Endothelial cell of umbilical vein (primary cell): ENCODE data around the gene MAGEB16. TPM values are rescaled to one million over a fixed set of nuclear protein-coding genes. Genes with fewer than 3 reads are reported as not detected.

Experiments used
- BruUV-seq: library from RNA; stranded (reverse); fragments of 400-500 nt; replicated peaks from 2 replicates; lab custom pipeline; 2021; lab: Mats Ljungman, UMichigan
- CTCF ChIA-PET: fragments of 300-600, 350-600 bp; sonication (Branson Sonifier 250); formaldehyde crosslinking; loops from one replicate; lab custom pipeline; 2021; ENCODE audit warnings: antibody characterized with exemption, inconsistent platforms; lab: Charles Lee
- POLR2A ChIA-PET: fragments of 300-600, 350-600 bp; sonication (Branson Sonifier 250); formaldehyde crosslinking; loops from one replicate; lab custom pipeline; 2021; ENCODE audit warnings: antibody characterized with exemption, inconsistent platforms; lab: Charles Lee
- DNase-seq: peaks from one replicate; pipeline ENCODE4 v3.0.0-alpha.2; 2011; ENCODE audit warnings: low read depth, low spot score
- FAIRE-seq: peaks from 2 replicates; lab custom pipeline; 2011; peaks lifted over from hg19 to GRCh38; lab: Jason Lieb, UNC
- H2AFZ ChIP-seq: 2 replicates; pipeline ENCODE4 v1.6.0; 2012; ENCODE audit warnings: low read depth, low read length, control low read depth, inconsistent platforms
- H3K27ac ChIP-seq: 2 replicates; pipeline ENCODE4 v1.5.1; 2011; ENCODE audit warnings: low read depth, mild to moderate bottlenecking, control low read depth, low read length, moderate library complexity; ENCODE audit not compliant: insufficient read depth
- H3K27me3 ChIP-seq, 2 experiments: 2 replicates each; pipeline versions ENCODE4 v1.6.0 to v1.6.1; 2011; ENCODE audit warnings: low read length in 2 of 2, mixed read lengths in 1 of 2; ENCODE audit not compliant: control insufficient read depth in 2 of 2, insufficient read depth in 2 of 2
- H3K36me3 ChIP-seq, 2 experiments: 2 replicates in 1 of 2; 3 replicates in 1 of 2; pipeline ENCODE4 v1.5.1; 2011; ENCODE audit warnings: low read length in 2 of 2, mild to moderate bottlenecking in 1 of 2, moderate library complexity in 1 of 2; ENCODE audit not compliant: control insufficient read depth in 2 of 2, insufficient read depth in 2 of 2; ENCODE audit errors: extremely low read depth in 1 of 2
- H3K4me1 ChIP-seq: 3 replicates; pipeline ENCODE4 v1.5.1; 2011; ENCODE audit warnings: mild to moderate bottlenecking, low read length; ENCODE audit not compliant: control insufficient read depth, insufficient read depth; ENCODE audit errors: extremely low read depth
- H3K4me2 ChIP-seq: 2 replicates; pipeline ENCODE4 v1.6.1; 2011; ENCODE audit warnings: low read length, control low read depth, mixed read lengths; ENCODE audit not compliant: insufficient read depth
- H3K4me3 ChIP-seq, 3 experiments: fragments of 200-600 bp in 1 of 3; sonication (generic), shearing (Covaris generic) in 1 of 3; replicated peaks in 1 of 3; 2 replicates each; pipeline ENCODE4 v1.5.1; 2011 to 2016; ENCODE audit warnings: control low read depth in 3 of 3, low read length in 3 of 3, mild to moderate bottlenecking in 2 of 3, inconsistent platforms in 1 of 3, low read depth in 1 of 3, moderate library complexity in 1 of 3; ENCODE audit not compliant: insufficient read depth in 1 of 3
- H3K79me2 ChIP-seq: 2 replicates; pipeline ENCODE4 v1.6.0; 2012; ENCODE audit warnings: low read length, inconsistent platforms; ENCODE audit not compliant: control insufficient read depth, insufficient read depth
- H3K9ac ChIP-seq: replicated peaks from 2 replicates; pipeline ENCODE3; 2011; ENCODE audit warnings: low read length, control low read depth; ENCODE audit not compliant: insufficient read depth; ENCODE audit errors: extremely low read depth
- H3K9me1 ChIP-seq: replicated peaks from 3 replicates; pipeline ENCODE4 v1.6.0; 2011; ENCODE audit warnings: mild to moderate bottlenecking, low read length; ENCODE audit not compliant: control insufficient read depth, insufficient read depth; ENCODE audit errors: extremely low read depth
- H3K9me3 ChIP-seq: replicated peaks from 2 replicates; pipeline ENCODE4 v1.5.1; 2012; ENCODE audit warnings: low read length, inconsistent platforms; ENCODE audit not compliant: control insufficient read depth, insufficient read depth
- H4K20me1 ChIP-seq: replicated peaks from 2 replicates; pipeline ENCODE3; 2011; ENCODE audit warnings: mild to moderate bottlenecking, low read length; ENCODE audit not compliant: control insufficient read depth, insufficient read depth; ENCODE audit errors: extremely low read depth
- CTCF ChIP-seq, 2 donors: IDR thresholded peaks; 1 replicate in 1 of 2; 2 replicates in 1 of 2; pipeline ENCODE4 v1.5.1; 2011; ENCODE audit warnings: low read length in 2 of 2, mild to moderate bottlenecking in 2 of 2, moderate library complexity in 2 of 2, control low read depth in 1 of 2, inconsistent platforms in 1 of 2, low read depth in 1 of 2; ENCODE audit not compliant: insufficient read depth in 1 of 2; ENCODE audit errors: extremely low read depth in 1 of 2
- EZH2 ChIP-seq: IDR thresholded peaks from 2 replicates; pipeline ENCODE4 v1.6.1; 2012; ENCODE audit warnings: borderline replicate concordance, low read depth, mild to moderate bottlenecking, moderate library complexity, low read length, inconsistent platforms; ENCODE audit not compliant: severe bottlenecking
- FOS ChIP-seq: IDR thresholded peaks from 2 replicates; pipeline ENCODE4 v1.6.1; 2011; ENCODE audit warnings: mild to moderate bottlenecking, low read length, moderate library complexity, borderline replicate concordance; ENCODE audit not compliant: insufficient read depth
- GATA2 ChIP-seq: IDR thresholded peaks from 2 replicates; pipeline ENCODE4 v1.7.0; 2011; ENCODE audit warnings: low read depth, mild to moderate bottlenecking, moderate library complexity, mixed read lengths, low read length; ENCODE audit not compliant: insufficient read length, insufficient read depth
- JUN ChIP-seq: IDR thresholded peaks from 2 replicates; pipeline ENCODE4 v1.6.1; 2011; ENCODE audit warnings: borderline replicate concordance, low read depth; ENCODE audit not compliant: insufficient read length, insufficient read depth
- MYC ChIP-seq: IDR thresholded peaks from one replicate; pipeline ENCODE4 v1.6.1; 2011; ENCODE audit warnings: mild to moderate bottlenecking, low read depth, low read length
- POLR2A ChIP-seq: IDR thresholded peaks from 2 replicates; pipeline ENCODE4 v1.6.1; 2012; ENCODE audit warnings: low read depth, mild to moderate bottlenecking, control low read depth, low read length
- POLR2AphosphoS5 ChIP-seq: IDR thresholded peaks from 2 replicates; pipeline ENCODE4 v1.6.1; 2012; ENCODE audit warnings: low read depth, mild to moderate bottlenecking, control low read depth, low read length, moderate library complexity; ENCODE audit not compliant: insufficient read depth
- dilution Hi-C: fragments of 300-500 bp; cut with MboI; formaldehyde crosslinking; loops from one replicate; pipeline ENCODE4 v1.15.0; 2019; ENCODE audit warnings: low sequenced_read_pairs; ENCODE audit not compliant: extremely low pct_ligation_motif_present
- intact Hi-C: fragments of 100-400 bp; cut with micrococcal nuclease; formaldehyde crosslinking; loops from one replicate; pipeline ENCODE4 v1.10.0; 2022
- polyA plus RNA-seq, 4 experiments: library from polyadenylated mRNA; depleted of rRNA in 3 of 4; stranded (reverse) in 3 of 4; unstranded in 1 of 4; fragments of >200 nt; gene quantifications; 2 replicates each; pipeline versions ENCODE4 v1.2.1 to v1.2.3, GENCODE V29; 2011 to 2012; ENCODE audit warnings: missing spikeins in 1 of 4
- total RNA-seq: library from RNA; stranded (reverse); gene quantifications from 2 replicates; pipeline ENCODE4 v1.2.3, GENCODE V29; 2021
- TF ChIP-seq, protein P1 (sequence below): IDR thresholded peaks from 2 replicates; pipeline ENCODE4 v1.6.1; 2011; ENCODE audit not compliant: insufficient read depth, insufficient read length

MAGEB16 gene
- total and polyA plus RNA-seq, 2 donors (not counting 3 experiments of a cell fraction or from before 2014, with no cell fraction given): not detected

DNA sequence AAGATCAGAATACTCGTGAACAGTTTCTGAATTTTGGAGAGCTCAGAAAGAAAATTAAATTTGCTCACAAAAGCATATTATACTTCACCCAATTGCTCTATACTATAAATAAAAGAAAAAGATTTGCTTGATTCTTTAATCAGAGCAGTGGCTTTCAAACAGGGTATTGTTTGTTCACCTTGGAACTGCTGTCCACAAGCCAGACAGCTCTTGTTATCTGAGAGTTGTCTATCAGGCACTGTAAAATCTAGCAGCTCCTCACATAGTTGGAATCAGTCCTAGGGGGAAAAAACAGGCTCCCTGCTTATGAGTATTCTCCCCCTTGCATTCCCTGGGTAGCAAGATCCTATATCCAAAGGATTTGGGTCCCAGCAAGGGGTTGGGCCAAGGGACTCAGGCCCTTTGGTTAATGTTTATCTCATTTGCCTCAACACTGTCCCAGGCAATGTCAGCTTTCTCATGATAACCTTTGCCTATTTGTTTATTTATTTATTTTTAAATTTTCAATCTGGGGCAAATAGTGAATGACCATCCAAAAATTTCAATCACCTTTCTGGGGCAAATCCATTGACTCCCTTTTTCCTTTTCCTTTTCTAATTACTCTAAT is 24.1 kb upstream of the MAGEB16 start:
- H3K79me2 ChIP-seq: no peaks in the 10 kb centered on the region
- no peak for FAIRE-seq
- ChIA-PET CTCF (no interaction called here), POLR2A (no interaction called here)
- no peaks in the 10 kb centered on the region for H4K20me1 ChIP-seq
- intact Hi-C loops (no loop called here), dilution Hi-C loops (no loop called here)
- DNase-seq: no peak
- no peak overlapping the region for H3K4me3 ChIP-seq
- no peak overlapping the region for H2AFZ ChIP-seq
- H3K36me3 ChIP-seq: no peaks in the 10 kb centered on the region
- BruUV-seq: no TSS peak
- no peaks in the 10 kb centered on the region for H3K27me3 ChIP-seq
- no peaks in the 10 kb centered on the region for H3K4me1 ChIP-seq
- no peak overlapping the region for H3K4me2 ChIP-seq
- H3K27ac ChIP-seq: no peak overlapping the region
- H3K9ac ChIP-seq: no peak overlapping the region
- H3K9me3 ChIP-seq: no peaks in the 10 kb centered on the region
- no peaks in the 10 kb centered on the region for H3K9me1 ChIP-seq
- TF ChIP-seq GATA2 (no peak), POLR2A (no peak), POLR2AphosphoS5 (no peak), FOS (no peak), EZH2 (no peak), MYC (no peak), CTCF (IDR thresholded peaks at IDR 0.05; ENCODE audit: extremely low read depth in 1 of 2, insufficient read depth in 1 of 2, low read depth in 1 of 2, low read length in 2 of 2) (no peak), JUN (no peak)
- TF ChIP-seq, protein P1, sequence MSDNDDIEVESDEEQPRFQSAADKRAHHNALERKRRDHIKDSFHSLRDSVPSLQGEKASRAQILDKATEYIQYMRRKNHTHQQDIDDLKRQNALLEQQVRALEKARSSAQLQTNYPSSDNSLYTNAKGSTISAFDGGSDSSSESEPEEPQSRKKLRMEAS: no peak
